Stimulated activated CD4-positive, alpha-beta T cell treated with anti-CD3 and anti-CD28 coated beads, Interleukin-15, amount 100 ng/mL, for 24 hours (primary cell): Measurements from ENCODE around the gene SEPSECS.

Experiments
- DNase-seq: peaks from one replicate; pipeline ENCODE4 v3.0.0-alpha.2; 2020

SEPSECS gene

GRCh38 chr4:25154594-25155265 lies 5.5 kb downstream of the SEPSECS start:
- DNase-seq, result no peak

- DNase-seq, result no peak
These were observed 14.2 kb downstream of the SEPSECS start for GRCh38 chr4:25146076-25146475.

- DNase-seq, result no peak
These were observed 15.3 kb downstream of the SEPSECS start for GRCh38 chr4:25144870-25145481.

- no peak for DNase-seq
These were observed 17.8 kb downstream of the SEPSECS start for GRCh38 chr4:25142468-25142867.

- DNase-seq, result no peak
These were observed 18.7 kb downstream of the SEPSECS start for GRCh38 chr4:25141592-25141991.

- no peak for DNase-seq
These were observed 27.1 kb downstream of the SEPSECS start for GRCh38 chr4:25133132-25133531.

GRCh38 chr4:25131926-25132325 lies 28.3 kb downstream of the SEPSECS start:
- DNase-seq, result no peak

- no peak for DNase-seq
These were observed 28.9 kb downstream of the SEPSECS start for GRCh38 chr4:25131381-25131780.

GRCh38 chr4:25129917-25130316 lies 30.3 kb downstream of the SEPSECS start:
- no peak for DNase-seq

- DNase-seq, result no peak
These were observed 31.6 kb downstream of the SEPSECS start for GRCh38 chr4:25128671-25129070.

GRCh38 chr4:25123236-25123635 lies 37.0 kb downstream of the SEPSECS start:
- DNase-seq, result no peak

GRCh38 chr4:25120146-25120940 lies 39.9 kb downstream of the SEPSECS start:
- no peak for DNase-seq

GRCh38 chr4:25117716-25118472 lies 42.4 kb downstream of the SEPSECS start:
- no peak for DNase-seq

- no peak for DNase-seq
These were observed 43.0 kb downstream of the SEPSECS start for GRCh38 chr4:25117274-25117673.

- no peak for DNase-seq
These were observed 46.0 kb downstream of the SEPSECS start for GRCh38 chr4:25113915-25114904.

GRCh38 chr4:25112995-25113380 lies 47.3 kb downstream of the SEPSECS start:
- DNase-seq, result no peak

- no peak for DNase-seq
These were observed 47.8 kb downstream of the SEPSECS start for GRCh38 chr4:25112366-25112994.

- DNase-seq, result no peak
These were observed 48.5 kb downstream of the SEPSECS start for GRCh38 chr4:25111648-25112196.

GRCh38 chr4:25110527-25111329 lies 49.5 kb downstream of the SEPSECS start:
- no peak for DNase-seq

- DNase-seq, result no peak
These were observed 50.7 kb downstream of the SEPSECS start for GRCh38 chr4:25109511-25109910.
